ENCODE data around the gene DNM3.

- TF ChIP-seq, protein P1, sequence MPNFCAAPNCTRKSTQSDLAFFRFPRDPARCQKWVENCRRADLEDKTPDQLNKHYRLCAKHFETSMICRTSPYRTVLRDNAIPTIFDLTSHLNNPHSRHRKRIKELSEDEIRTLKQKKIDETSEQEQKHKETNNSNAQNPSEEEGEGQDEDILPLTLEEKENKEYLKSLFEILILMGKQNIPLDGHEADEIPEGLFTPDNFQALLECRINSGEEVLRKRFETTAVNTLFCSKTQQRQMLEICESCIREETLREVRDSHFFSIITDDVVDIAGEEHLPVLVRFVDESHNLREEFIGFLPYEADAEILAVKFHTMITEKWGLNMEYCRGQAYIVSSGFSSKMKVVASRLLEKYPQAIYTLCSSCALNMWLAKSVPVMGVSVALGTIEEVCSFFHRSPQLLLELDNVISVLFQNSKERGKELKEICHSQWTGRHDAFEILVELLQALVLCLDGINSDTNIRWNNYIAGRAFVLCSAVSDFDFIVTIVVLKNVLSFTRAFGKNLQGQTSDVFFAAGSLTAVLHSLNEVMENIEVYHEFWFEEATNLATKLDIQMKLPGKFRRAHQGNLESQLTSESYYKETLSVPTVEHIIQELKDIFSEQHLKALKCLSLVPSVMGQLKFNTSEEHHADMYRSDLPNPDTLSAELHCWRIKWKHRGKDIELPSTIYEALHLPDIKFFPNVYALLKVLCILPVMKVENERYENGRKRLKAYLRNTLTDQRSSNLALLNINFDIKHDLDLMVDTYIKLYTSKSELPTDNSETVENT (CRISPR knock-in tag; IDR thresholded peaks at IDR 0.05): no peak
- TF ChIP-seq ADNP (tag; IDR thresholded peaks at IDR 0.05) (no peak), SIN3B (IDR thresholded peaks at IDR 0.05; ENCODE audit: low read depth) (no peak), EZH2 (IDR thresholded peaks at IDR 0.05; ENCODE audit: borderline replicate concordance, low read depth, low read length) (no peak), ZZZ3 (IDR thresholded peaks at IDR 0.05) (no peak), RNF219 (CRISPR knock-in tag; IDR thresholded peaks at IDR 0.05) (no peak), ZNF696 (CRISPR knock-in tag; conservative IDR thresholded peaks at IDR 0.05) (no peak)
These were observed 542.2 kb downstream of the DNM3 start for GRCh38 chr1:172383536-172383935.
